Measurements from ENCODE around the gene P4HA2.

GRCh38 chr5:132228241-132229035 lies 785 bp upstream of the P4HA2 start:
- no peak for TF ChIP-seq CTCF (IDR thresholded peaks at IDR 0.05)
- no peak for TF ChIP-seq EP300 (IDR thresholded peaks at IDR 0.05)
- no peak for TF ChIP-seq POLR2A (IDR thresholded peaks at IDR 0.05)
- no peak for TF ChIP-seq POLR2AphosphoS5 (IDR thresholded peaks at IDR 0.05)

All from stomach (tissue), 4 donors.